GM19328 (cell line): ENCODE measurements around the gene ZDHHC18.

Source experiments
- ATAC-seq: cut with Tn5 transposase; IDR thresholded peaks from one replicate; pipeline ENCODE4 v1.9.1; 2021; ENCODE audit warnings: mild to moderate bottlenecking, moderate library complexity; ENCODE audit not compliant: unreplicated experiment

ZDHHC18 gene

DNA sequence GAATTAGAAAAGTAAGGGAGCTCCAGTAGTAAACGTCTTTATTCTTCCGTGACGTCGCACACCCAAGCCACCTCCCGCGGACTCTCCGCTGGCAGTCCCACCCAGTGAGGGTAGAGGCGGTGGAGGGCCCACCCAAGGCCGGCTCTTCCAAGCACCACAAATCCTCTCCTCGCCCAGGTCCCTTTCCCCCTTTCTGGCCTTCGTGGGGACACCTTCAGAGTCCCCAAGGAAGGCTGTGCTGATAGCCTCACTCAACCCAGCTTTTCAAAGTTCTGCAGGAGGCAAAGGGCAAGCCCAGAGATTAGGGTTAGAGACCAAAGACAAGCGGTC is 63.9 kb downstream of the ZDHHC18 start:
- peak; percentile 32 for ATAC-seq

GRCh38 chr1:26894263-26894662 is 67.8 kb downstream of the ZDHHC18 start:
- ATAC-seq = no peak

DNA sequence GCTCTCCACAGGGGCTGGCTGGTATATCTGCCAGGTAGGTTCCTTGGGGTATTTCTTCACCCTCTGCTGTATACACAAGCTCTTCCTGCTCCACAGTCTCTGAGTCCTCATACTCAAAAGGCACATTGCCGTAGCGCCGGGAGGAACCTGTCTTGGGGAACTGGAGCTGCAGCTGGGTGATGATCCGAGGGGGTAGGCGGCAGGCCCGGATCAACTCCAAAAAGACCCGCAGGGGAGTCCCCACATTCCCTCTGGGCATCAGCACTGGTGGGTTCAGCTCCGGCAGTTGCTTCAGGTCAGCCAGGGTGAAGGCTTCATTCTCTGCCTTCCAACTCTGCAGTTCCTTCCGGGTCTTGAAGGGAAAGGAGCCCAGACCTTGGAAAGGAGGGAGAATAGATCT is 70.9 kb downstream of the ZDHHC18 start:
- no peak for ATAC-seq

- no peak for ATAC-seq
These were observed 73.7 kb downstream of the ZDHHC18 start, which contains the start of gene GPATCH3 for GRCh38 chr1:26900001-26900814. Gene GPATCH3, minus strand, starts transcription at chr1:26900467. Its CDS starts 25 bp downstream, at chr1:26900442.

- ATAC-seq = no peak
These were observed 74.5 kb downstream of the ZDHHC18 start for GRCh38 chr1:26900815-26901511.
